CD8-positive, alpha-beta memory T cell (primary cell): ENCODE data around the gene SON. TPM values are rescaled to one million over a fixed set of nuclear protein-coding genes. Genes with fewer than 3 reads are reported as not detected.
"Not testable (repeated sequence)": the region's sequence is repeated elsewhere in the genome, so short reads cannot be mapped to it uniquely, and the experiment has no call there.

Experiments
- CTCF ChIA-PET: fragments of 350-600 bp; sonication (Branson Sonifier 250); formaldehyde crosslinking; loops from one replicate; lab custom pipeline; 2021; ENCODE audit warnings: antibody characterized with exemption; lab: Charles Lee
- POLR2A ChIA-PET: fragments of 350-600 bp; sonication (Branson Sonifier 250); formaldehyde crosslinking; loops from one replicate; lab custom pipeline; 2021; ENCODE audit warnings: antibody characterized with exemption; lab: Charles Lee
- DNase-seq, 5 donors: peaks; one replicate each; pipeline versions ENCODE4 v3.0.0 to v3.0.0-alpha.2; 2020 to 2022; ENCODE audit warnings: mixed read lengths in 1 of 5
- H3K27ac ChIP-seq: one replicate; pipeline ENCODE4 v1.7.0; 2013; ENCODE audit warnings: low read depth, mild to moderate bottlenecking, low read length, moderate library complexity
- H3K27me3 ChIP-seq: 2 replicates; pipeline ENCODE4 v1.7.0; 2013; ENCODE audit warnings: low read length, mild to moderate bottlenecking; ENCODE audit not compliant: insufficient read depth, poor library complexity, severe bottlenecking
- H3K36me3 ChIP-seq: 2 replicates; pipeline ENCODE4 v1.7.0; 2013; ENCODE audit warnings: mild to moderate bottlenecking, low read length, moderate library complexity; ENCODE audit not compliant: insufficient read depth
- H3K4me1 ChIP-seq: 2 replicates; pipeline ENCODE4 v1.7.0; 2013; ENCODE audit warnings: mild to moderate bottlenecking, low read length, moderate library complexity; ENCODE audit not compliant: insufficient read depth
- H3K4me3 ChIP-seq: 2 replicates; pipeline ENCODE4 v1.7.0; 2013; ENCODE audit warnings: mild to moderate bottlenecking, low read length
- H3K9me3 ChIP-seq: 2 replicates; pipeline ENCODE4 v1.7.0; 2013; ENCODE audit warnings: mild to moderate bottlenecking, low read length
- H3K27ac Mint-ChIP-seq, 8 donors: one replicate each; pipeline ENCODE4 v1.8.0; 2020 to 2021; ENCODE audit warnings: mixed read lengths in 8 of 8, mild to moderate bottlenecking in 6 of 8, inconsistent platforms in 3 of 8, moderate library complexity in 3 of 8
- H3K27me3 Mint-ChIP-seq, 2 donors: one replicate each; pipeline ENCODE4 v1.8.0; 2020 to 2021; ENCODE audit warnings: mixed read lengths in 2 of 2, mild to moderate bottlenecking in 1 of 2, moderate library complexity in 1 of 2
- H3K36me3 Mint-ChIP-seq, 3 donors: one replicate each; pipeline ENCODE4 v1.8.0; 2020 to 2021; ENCODE audit warnings: mixed read lengths in 3 of 3, inconsistent platforms in 1 of 3, mild to moderate bottlenecking in 1 of 3
- H3K4me1 Mint-ChIP-seq, 3 donors: one replicate each; pipeline ENCODE4 v1.8.0; 2020 to 2021; ENCODE audit warnings: mixed read lengths in 3 of 3, inconsistent platforms in 1 of 3, mild to moderate bottlenecking in 1 of 3
- H3K4me3 Mint-ChIP-seq, 7 donors: one replicate each; pipeline ENCODE4 v1.8.0; 2020 to 2021; ENCODE audit warnings: mixed read lengths in 7 of 7, mild to moderate bottlenecking in 6 of 7, moderate library complexity in 4 of 7, inconsistent platforms in 2 of 7
- H3K9me3 Mint-ChIP-seq, 5 donors: one replicate each; pipeline ENCODE4 v1.8.0; 2020 to 2022; ENCODE audit warnings: mixed read lengths in 5 of 5, mild to moderate bottlenecking in 3 of 5, moderate library complexity in 2 of 5, inconsistent platforms in 1 of 5
- polyA plus RNA-seq: library from polyadenylated mRNA; unstranded; fragments of 300-500 nt; fragmentation: Illumina TruSeq; gene quantifications from one replicate; pipeline ENCODE4 v1.2.3, GENCODE V29; 2021
- total RNA-seq, 2 experiments: library from RNA; stranded (reverse); gene quantifications; one replicate each; pipeline ENCODE4 v1.2.3, GENCODE V29; 2021

The SON gene
- total RNA-seq (100 to 1,000 TPM; 316 to 339 TPM), polyA plus RNA-seq (715 TPM)

GRCh38 chr21:33542640-33543504 lies at the start of gene SON:
TSS of gene SON (plus strand) at chr21:33543038. CDS start at chr21:33543093, 55 bp downstream.
- no peaks in the 10 kb centered on the region for H3K27me3 ChIP-seq
- Mint-ChIP-seq H3K9me3 (no peaks in the 10 kb centered on the region), H3K4me3 (peak within 1 kb of the TSS; percentile 93 to 100 (median 98)), H3K36me3 (peaks cover 0 to 44% (median 3%) of the 10 kb centered on the region in 3 donors), H3K27ac (peak within 1 kb of the TSS; percentile 99 to 100 (median 100)), H3K4me1 (peaks cover 51 to 60% (median 54%) of the 10 kb centered on the region in 3 donors), H3K27me3 (peaks cover 0 to 2% of the 10 kb centered on the region in 2 donors)
- DNase-seq = peak; percentile 96 to 99 (median 97)
- ChIA-PET POLR2A (interaction anchor here (0.6 to 5.3 kb wide), 13 partner anchors 8 to 1005 kb away, joined by 3 to 56 read pairs (median 5); partner anchors contain the start of genes DNAJC28, DONSON, IFNAR1 and PAXBP1), CTCF (interaction anchor here (1.1 to 2.6 kb wide), 4 partner anchors 8 to 63 kb away, joined by 4 to 13 read pairs (median 7); partner anchors contain the start of genes DNAJC28 and TMEM50B)
- H3K4me3 ChIP-seq = peak within 1 kb of the TSS; percentile 98
- H3K36me3 ChIP-seq = peaks cover 12% of the 10 kb centered on the region
- H3K27ac ChIP-seq = peak within 1 kb of the TSS; percentile 99
- H3K4me1 ChIP-seq = peaks cover 36% of the 10 kb centered on the region
- no peaks in the 10 kb centered on the region for H3K9me3 ChIP-seq

- H3K4me1 ChIP-seq = peaks cover 9% of the 10 kb centered on the region
- peaks cover 9 to 14% (median 12%) of the 10 kb centered on the region in 3 donors for H3K4me1 Mint-ChIP-seq
- DNase-seq = no peak
- H3K36me3 ChIP-seq = no peaks in the 10 kb centered on the region
- H3K27me3 ChIP-seq = no peaks in the 10 kb centered on the region
- H3K9me3 Mint-ChIP-seq = no peaks in the 10 kb centered on the region
- H3K4me3 Mint-ChIP-seq = peak overlapping the region in 3 of 7 donors; percentile 20 to 73 (median 48)
- ChIA-PET POLR2A (no interaction called here), CTCF (interaction anchor here (0.8 kb wide), 1 partner anchor 14 kb away, joined by 3 read pairs; the partner anchor contains the start of gene TMEM50B)
- peak overlapping the region in 1 of 8 donors; percentile 48 for H3K27ac Mint-ChIP-seq
- no peaks in the 10 kb centered on the region for H3K9me3 ChIP-seq
- H3K36me3 Mint-ChIP-seq = peaks cover 0 to 4% (median 0%) of the 10 kb centered on the region in 3 donors
- H3K4me3 ChIP-seq = no peak overlapping the region
- no peak overlapping the region for H3K27ac ChIP-seq
- peaks cover 0 to 4% of the 10 kb centered on the region in 2 donors for H3K27me3 Mint-ChIP-seq
Observed at GRCh38 chr21:33493756-33494155, 49.1 kb upstream of the SON start.

GRCh38 chr21:33495743-33496142 lies 47.1 kb upstream of the SON start:
- Mint-ChIP-seq H3K36me3 (peaks cover 0 to 4% (median 0%) of the 10 kb centered on the region in 3 donors), H3K27me3 (peaks cover 0 to 4% of the 10 kb centered on the region in 2 donors), H3K4me1 (peaks cover 7 to 11% (median 10%) of the 10 kb centered on the region in 3 donors), H3K27ac (no peak overlapping the region), H3K4me3 (peak overlapping the region in 1 of 7 donors; percentile 27), H3K9me3 (no peaks in the 10 kb centered on the region)
- Histone ChIP-seq H3K27ac (no peak overlapping the region), H3K9me3 (no peaks in the 10 kb centered on the region), H3K36me3 (no peaks in the 10 kb centered on the region), H3K4me3 (no peak overlapping the region), H3K27me3 (no peaks in the 10 kb centered on the region), H3K4me1 (peaks cover 8% of the 10 kb centered on the region)
- POLR2A ChIA-PET = no interaction called here
- CTCF ChIA-PET = no interaction called here
- DNase-seq = no peak

GRCh38 chr21:33496345-33496744 lies 46.5 kb upstream of the SON start:
- Mint-ChIP-seq H3K27ac (peak overlapping the region in 1 of 8 donors; percentile 5), H3K36me3 (peaks cover 0 to 2% (median 0%) of the 10 kb centered on the region in 3 donors), H3K4me1 (peaks cover 5 to 7% (median 7%) of the 10 kb centered on the region in 3 donors), H3K9me3 (no peaks in the 10 kb centered on the region), H3K27me3 (peaks cover 0 to 4% of the 10 kb centered on the region in 2 donors), H3K4me3 (no peak overlapping the region)
- Histone ChIP-seq H3K27me3 (no peaks in the 10 kb centered on the region), H3K4me1 (peaks cover 4% of the 10 kb centered on the region), H3K27ac (no peak overlapping the region), H3K9me3 (no peaks in the 10 kb centered on the region), H3K36me3 (no peaks in the 10 kb centered on the region), H3K4me3 (no peak overlapping the region)
- POLR2A ChIA-PET = no interaction called here
- CTCF ChIA-PET = no interaction called here
- no peak for DNase-seq

- Histone ChIP-seq H3K27ac (no peak overlapping the region), H3K4me3 (no peak overlapping the region), H3K36me3 (peaks cover 22% of the 10 kb centered on the region), H3K27me3 (no peaks in the 10 kb centered on the region), H3K9me3 (no peaks in the 10 kb centered on the region), H3K4me1 (no peaks in the 10 kb centered on the region)
- peaks cover 24 to 73% (median 38%) of the 10 kb centered on the region in 3 donors for H3K36me3 Mint-ChIP-seq
- no peaks in the 10 kb centered on the region for H3K27me3 Mint-ChIP-seq
- POLR2A ChIA-PET = interaction anchor here (0.7 kb wide), 1 partner anchor 26 kb away, joined by 3 read pairs; the partner anchor contains the start of gene TMEM50B
- H3K4me1 Mint-ChIP-seq = no peaks in the 10 kb centered on the region
- no peak overlapping the region for H3K4me3 Mint-ChIP-seq
- no peak for DNase-seq
- H3K9me3 Mint-ChIP-seq = peaks cover 0 to 3% (median 0%) of the 10 kb centered on the region in 5 donors
- CTCF ChIA-PET = interaction anchor here (0.6 kb wide), 1 partner anchor 99 kb away, joined by 3 read pairs; no protein-coding TSS in a partner anchor
- H3K27ac Mint-ChIP-seq = peak overlapping the region in 1 of 8 donors; percentile 43
Observed at GRCh38 chr21:33505833-33506232, 37.0 kb upstream of the SON start.

GRCh38 chr21:33507003-33507402 lies 35.8 kb upstream of the SON start:
- H3K9me3 Mint-ChIP-seq, H3K4me3 Mint-ChIP-seq, CTCF ChIA-PET, H3K4me1 Mint-ChIP-seq, POLR2A ChIA-PET, H3K27ac Mint-ChIP-seq, H3K27me3 Mint-ChIP-seq, H3K9me3 ChIP-seq, H3K4me3 ChIP-seq, H3K27ac ChIP-seq, H3K4me1 ChIP-seq, DNase-seq, H3K27me3 ChIP-seq: not testable (repeated sequence)
- peaks cover 26 to 81% (median 47%) of the 10 kb centered on the region in 3 donors for H3K36me3 Mint-ChIP-seq
- peaks cover 29% of the 10 kb centered on the region for H3K36me3 ChIP-seq

- DNase-seq = no peak
- H3K4me3 Mint-ChIP-seq = no peak overlapping the region
- H3K9me3 ChIP-seq = no peaks in the 10 kb centered on the region
- H3K4me3 ChIP-seq = no peak overlapping the region
- peak overlapping the region in 1 of 8 donors; percentile 65 for H3K27ac Mint-ChIP-seq
- no peaks in the 10 kb centered on the region for H3K27me3 Mint-ChIP-seq
- no peaks in the 10 kb centered on the region for H3K27me3 ChIP-seq
- H3K27ac ChIP-seq = no peak overlapping the region
- CTCF ChIA-PET = interaction anchor here (1.0 kb wide), 1 partner anchor 9 kb away, joined by 3 read pairs; no protein-coding TSS in a partner anchor
- peaks cover 30% of the 10 kb centered on the region for H3K36me3 ChIP-seq
- peaks cover 0 to 3% (median 0%) of the 10 kb centered on the region in 5 donors for H3K9me3 Mint-ChIP-seq
- peaks cover 23 to 74% (median 36%) of the 10 kb centered on the region in 3 donors for H3K36me3 Mint-ChIP-seq
- POLR2A ChIA-PET = no interaction called here
- H3K4me1 ChIP-seq = no peaks in the 10 kb centered on the region
- H3K4me1 Mint-ChIP-seq = no peaks in the 10 kb centered on the region
Observed at GRCh38 chr21:33510826-33511225, 32.0 kb upstream of the SON start.
